AG04450 (cell line): ENCODE data around the gene AUTS2. TPM values are rescaled to one million over a fixed set of nuclear protein-coding genes. Genes with fewer than 3 reads are reported as not detected.

ENCODE experiments used
- CTCF ChIA-PET: fragments of 300-600, 350-600 bp; formaldehyde crosslinking; extraction: SDS; loops from one replicate; lab custom pipeline; 2022; ENCODE audit warnings: antibody characterized with exemption, inconsistent platforms; lab: Charles Lee
- POLR2A ChIA-PET: fragments of 350-600 bp; formaldehyde crosslinking; extraction: SDS; loops from one replicate; lab custom pipeline; 2021; ENCODE audit warnings: antibody characterized with exemption, inconsistent platforms; lab: Yijun Ruan, JAX
- DNase-seq: peaks from one replicate; pipeline ENCODE4 v3.0.0-alpha.2; 2011; ENCODE audit warnings: low read depth, low spot score
- H3K27ac ChIP-seq: one replicate; pipeline ENCODE4 v1.5.1; 2012; ENCODE audit warnings: low read depth, low read length, control low read depth
- H3K27me3 ChIP-seq: one replicate; pipeline ENCODE4 v1.6.0; 2012; ENCODE audit warnings: low read length; ENCODE audit not compliant: control insufficient read depth, insufficient read depth
- H3K4me3 ChIP-seq: 2 replicates; pipeline ENCODE4 v1.5.1; 2011; ENCODE audit warnings: mild to moderate bottlenecking, low read depth, low read length, control low read depth
- H3K9me3 ChIP-seq: 2 replicates; pipeline ENCODE4 v1.5.1; 2012; ENCODE audit warnings: low read length; ENCODE audit not compliant: control insufficient read depth, insufficient read depth
- polyA plus RNA-seq: library from polyadenylated mRNA; depleted of rRNA; stranded (reverse); fragments of >200 nt; gene quantifications from 2 replicates; pipeline ENCODE4 v1.2.3, GENCODE V29; 2011
- TF ChIP-seq, protein P1 (sequence below): IDR thresholded peaks from 2 replicates; pipeline ENCODE4 v1.5.1; 2011; ENCODE audit warnings: low read depth, low read length, control low read depth, inconsistent platforms

Gene AUTS2
- polyA plus RNA-seq, 1 experiment: 1.5 TPM

DNA sequence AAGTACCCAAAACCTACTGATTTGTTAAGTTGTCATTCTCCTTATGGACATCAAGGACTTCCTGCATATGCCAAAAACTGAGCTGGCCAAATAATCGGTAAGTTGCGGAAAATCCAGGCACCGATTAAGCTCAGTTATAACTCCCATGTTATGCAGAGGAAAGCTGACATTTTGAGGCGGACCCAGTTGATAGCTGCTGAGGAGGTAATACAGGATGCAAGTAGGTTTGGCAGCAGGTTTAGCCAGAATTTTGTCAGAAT lies 808.6 kb downstream of the AUTS2 start:
- no peak overlapping the region for H3K27ac ChIP-seq
- POLR2A ChIA-PET: no interaction called here

DNA sequence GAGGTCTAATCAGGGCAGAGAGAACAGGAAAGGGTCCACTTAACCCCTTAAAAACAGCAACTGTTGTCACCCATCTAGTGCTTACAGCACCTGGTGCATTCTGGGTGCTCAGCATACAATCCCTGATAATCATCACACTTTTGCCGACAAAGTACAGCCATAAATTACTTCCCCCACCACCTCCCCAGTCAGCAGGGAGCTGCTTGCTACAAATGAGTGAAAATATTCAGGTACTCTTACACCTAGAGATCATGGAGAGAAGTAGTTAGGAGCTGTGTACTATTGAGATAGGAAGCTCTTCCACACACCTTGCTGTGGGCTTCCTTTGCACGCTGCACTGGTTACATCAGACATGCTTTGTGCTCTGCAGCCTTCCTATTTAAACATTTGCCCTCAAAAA lies 810.2 kb downstream of the AUTS2 start:
- no peak for DNase-seq

More for the DNA sequence above, 808.6 kb downstream of the AUTS2 start:
- CTCF ChIA-PET: no interaction called here
- no peaks in the 10 kb centered on the region for H3K27me3 ChIP-seq
- DNase-seq: no peak
- no peaks in the 10 kb centered on the region for H3K9me3 ChIP-seq
- TF ChIP-seq, protein P1, sequence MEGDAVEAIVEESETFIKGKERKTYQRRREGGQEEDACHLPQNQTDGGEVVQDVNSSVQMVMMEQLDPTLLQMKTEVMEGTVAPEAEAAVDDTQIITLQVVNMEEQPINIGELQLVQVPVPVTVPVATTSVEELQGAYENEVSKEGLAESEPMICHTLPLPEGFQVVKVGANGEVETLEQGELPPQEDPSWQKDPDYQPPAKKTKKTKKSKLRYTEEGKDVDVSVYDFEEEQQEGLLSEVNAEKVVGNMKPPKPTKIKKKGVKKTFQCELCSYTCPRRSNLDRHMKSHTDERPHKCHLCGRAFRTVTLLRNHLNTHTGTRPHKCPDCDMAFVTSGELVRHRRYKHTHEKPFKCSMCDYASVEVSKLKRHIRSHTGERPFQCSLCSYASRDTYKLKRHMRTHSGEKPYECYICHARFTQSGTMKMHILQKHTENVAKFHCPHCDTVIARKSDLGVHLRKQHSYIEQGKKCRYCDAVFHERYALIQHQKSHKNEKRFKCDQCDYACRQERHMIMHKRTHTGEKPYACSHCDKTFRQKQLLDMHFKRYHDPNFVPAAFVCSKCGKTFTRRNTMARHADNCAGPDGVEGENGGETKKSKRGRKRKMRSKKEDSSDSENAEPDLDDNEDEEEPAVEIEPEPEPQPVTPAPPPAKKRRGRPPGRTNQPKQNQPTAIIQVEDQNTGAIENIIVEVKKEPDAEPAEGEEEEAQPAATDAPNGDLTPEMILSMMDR: no peak
- no peak overlapping the region for H3K4me3 ChIP-seq

DNA sequence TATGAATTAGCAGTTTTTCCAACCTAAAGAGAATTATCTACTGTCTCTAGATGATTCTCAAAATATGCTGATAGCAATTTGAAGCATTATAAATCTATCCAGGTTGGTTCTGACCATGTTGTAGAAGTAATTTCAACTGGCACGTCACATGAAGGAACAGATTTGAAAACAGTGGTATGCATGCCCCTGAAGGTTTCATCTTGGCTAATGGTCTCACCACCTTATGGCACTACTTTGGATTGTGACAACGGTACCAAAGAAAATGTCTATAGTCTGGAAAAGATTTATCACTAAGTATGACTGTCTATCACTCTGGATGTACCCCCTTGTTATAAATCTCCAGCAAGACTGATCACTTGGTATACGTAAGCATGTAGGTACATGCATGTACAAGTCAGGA lies 810.6 kb downstream of the AUTS2 start:
- TF ChIP-seq, protein P1: no peak
- Histone ChIP-seq H3K27me3 (no peaks in the 10 kb centered on the region), H3K27ac (no peak overlapping the region), H3K4me3 (no peak overlapping the region), H3K9me3 (no peaks in the 10 kb centered on the region)
- CTCF ChIA-PET: no interaction called here
- POLR2A ChIA-PET: no interaction called here
- DNase-seq: no peak

More for the DNA sequence above, 810.2 kb downstream of the AUTS2 start:
- Histone ChIP-seq H3K27ac (no peak overlapping the region), H3K27me3 (no peaks in the 10 kb centered on the region), H3K9me3 (no peaks in the 10 kb centered on the region), H3K4me3 (no peak overlapping the region)
- POLR2A ChIA-PET: no interaction called here
- CTCF ChIA-PET: no interaction called here
- TF ChIP-seq, protein P1: no peak

DNA sequence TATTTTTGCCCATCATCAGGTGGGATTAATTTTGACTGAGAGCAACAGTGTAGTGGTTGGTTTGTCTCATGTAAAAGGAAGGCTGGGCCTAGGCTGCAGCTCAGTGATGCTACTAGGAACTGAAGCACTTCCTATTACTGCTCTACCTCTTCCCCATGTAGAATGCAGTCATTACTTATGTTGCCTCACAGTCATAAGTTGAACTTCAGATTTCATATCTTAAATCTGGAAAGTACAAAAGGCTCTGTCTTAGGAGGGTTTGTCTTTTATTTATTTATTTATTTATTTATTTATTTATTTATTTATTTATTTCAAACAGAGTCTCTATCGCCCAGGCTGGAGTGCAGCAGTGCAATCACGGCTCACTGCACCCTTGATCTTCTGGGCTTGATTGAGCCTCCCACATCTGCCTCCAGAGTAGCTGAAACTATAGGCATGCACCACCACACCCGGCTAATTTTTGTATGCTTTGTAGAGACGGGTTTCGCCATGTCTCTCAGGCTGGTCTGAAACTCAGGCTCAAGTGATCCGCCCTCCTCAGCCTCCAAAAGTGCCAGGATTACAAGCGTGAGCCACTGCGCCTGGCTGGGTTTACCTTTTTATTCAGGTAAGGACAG lies 812.0 kb downstream of the AUTS2 start:
- no peak overlapping the region for H3K4me3 ChIP-seq
- H3K27ac ChIP-seq: no peak overlapping the region
- POLR2A ChIA-PET: no interaction called here
- H3K9me3 ChIP-seq: no peaks in the 10 kb centered on the region
- TF ChIP-seq, protein P1: no peak
- no peaks in the 10 kb centered on the region for H3K27me3 ChIP-seq
- no peak for DNase-seq
- CTCF ChIA-PET: no interaction called here

DNA sequence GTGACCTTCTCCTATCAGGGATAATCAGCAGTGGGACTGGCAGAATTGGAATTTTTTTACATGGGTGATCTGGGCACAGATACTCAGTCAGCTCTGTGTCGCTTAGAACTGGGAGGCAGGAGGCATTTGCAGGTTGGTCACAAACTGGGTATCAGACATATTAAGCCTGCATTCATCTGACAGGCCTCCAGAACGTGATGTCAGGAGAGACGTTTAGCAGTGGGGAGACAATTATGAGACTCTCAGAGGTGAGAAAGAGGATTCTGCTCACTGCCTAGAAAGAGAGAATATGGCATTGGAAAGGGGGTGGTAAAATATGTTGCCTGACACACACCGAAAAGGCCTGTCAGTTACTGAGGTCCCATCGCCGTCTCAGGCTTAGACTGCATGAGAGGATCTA lies 816.1 kb downstream of the AUTS2 start:
- Histone ChIP-seq H3K27ac (no peak overlapping the region), H3K4me3 (no peak overlapping the region), H3K9me3 (no peaks in the 10 kb centered on the region), H3K27me3 (peaks cover 2% of the 10 kb centered on the region)
- POLR2A ChIA-PET: no interaction called here
- CTCF ChIA-PET: no interaction called here
- no peak for DNase-seq
- TF ChIP-seq, protein P1: no peak
